NCI-H2029 (cell line): ENCODE results near the gene PCDHB16.

Experiments
- DNase-seq: peaks from one replicate; lab custom pipeline; 2025; lab: John Stamatoyannopoulos, UW

The PCDHB16 gene

GRCh38 chr5:141234109-141234667 lies 52.0 kb downstream of the PCDHB16 start:
- DNase-seq: no peak
